GM12875 (cell line): ENCODE results near the gene DEPDC7.

Source experiments
- H3K4me3 ChIP-seq: one replicate; pipeline ENCODE4 v1.5.1; 2011; ENCODE audit warnings: low read depth, low read length, control low read depth
- TF ChIP-seq, protein P1 (sequence below): IDR thresholded peaks from 2 replicates; pipeline ENCODE4 v1.5.1; 2011; ENCODE audit warnings: low read depth, mild to moderate bottlenecking, control low read depth, inconsistent platforms, low read length, moderate library complexity, borderline replicate concordance; ENCODE audit not compliant: insufficient read depth

The DEPDC7 gene

DNA sequence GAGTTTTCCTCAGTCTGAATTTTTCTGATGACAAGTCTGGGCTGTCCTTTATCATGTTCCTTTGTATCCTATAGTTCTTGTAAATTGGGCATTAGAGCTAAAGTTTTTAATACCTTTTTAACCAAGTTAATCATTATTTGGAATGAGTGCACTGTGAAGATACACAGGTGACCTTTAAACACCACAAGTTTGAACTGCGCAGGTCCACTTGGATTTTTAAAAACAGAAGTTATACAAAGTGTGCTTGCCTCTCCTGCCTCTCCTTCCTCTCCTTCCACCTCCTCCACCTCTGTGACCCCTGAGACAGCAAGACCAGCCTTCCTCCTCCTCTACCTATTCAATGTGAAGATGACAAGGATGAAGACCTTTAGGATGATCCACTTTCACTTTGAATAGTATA, 19.3 kb downstream of the DEPDC7 start:
- TF ChIP-seq, protein P1, sequence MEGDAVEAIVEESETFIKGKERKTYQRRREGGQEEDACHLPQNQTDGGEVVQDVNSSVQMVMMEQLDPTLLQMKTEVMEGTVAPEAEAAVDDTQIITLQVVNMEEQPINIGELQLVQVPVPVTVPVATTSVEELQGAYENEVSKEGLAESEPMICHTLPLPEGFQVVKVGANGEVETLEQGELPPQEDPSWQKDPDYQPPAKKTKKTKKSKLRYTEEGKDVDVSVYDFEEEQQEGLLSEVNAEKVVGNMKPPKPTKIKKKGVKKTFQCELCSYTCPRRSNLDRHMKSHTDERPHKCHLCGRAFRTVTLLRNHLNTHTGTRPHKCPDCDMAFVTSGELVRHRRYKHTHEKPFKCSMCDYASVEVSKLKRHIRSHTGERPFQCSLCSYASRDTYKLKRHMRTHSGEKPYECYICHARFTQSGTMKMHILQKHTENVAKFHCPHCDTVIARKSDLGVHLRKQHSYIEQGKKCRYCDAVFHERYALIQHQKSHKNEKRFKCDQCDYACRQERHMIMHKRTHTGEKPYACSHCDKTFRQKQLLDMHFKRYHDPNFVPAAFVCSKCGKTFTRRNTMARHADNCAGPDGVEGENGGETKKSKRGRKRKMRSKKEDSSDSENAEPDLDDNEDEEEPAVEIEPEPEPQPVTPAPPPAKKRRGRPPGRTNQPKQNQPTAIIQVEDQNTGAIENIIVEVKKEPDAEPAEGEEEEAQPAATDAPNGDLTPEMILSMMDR, result no peak
- H3K4me3 ChIP-seq, result no peak overlapping the region

DNA sequence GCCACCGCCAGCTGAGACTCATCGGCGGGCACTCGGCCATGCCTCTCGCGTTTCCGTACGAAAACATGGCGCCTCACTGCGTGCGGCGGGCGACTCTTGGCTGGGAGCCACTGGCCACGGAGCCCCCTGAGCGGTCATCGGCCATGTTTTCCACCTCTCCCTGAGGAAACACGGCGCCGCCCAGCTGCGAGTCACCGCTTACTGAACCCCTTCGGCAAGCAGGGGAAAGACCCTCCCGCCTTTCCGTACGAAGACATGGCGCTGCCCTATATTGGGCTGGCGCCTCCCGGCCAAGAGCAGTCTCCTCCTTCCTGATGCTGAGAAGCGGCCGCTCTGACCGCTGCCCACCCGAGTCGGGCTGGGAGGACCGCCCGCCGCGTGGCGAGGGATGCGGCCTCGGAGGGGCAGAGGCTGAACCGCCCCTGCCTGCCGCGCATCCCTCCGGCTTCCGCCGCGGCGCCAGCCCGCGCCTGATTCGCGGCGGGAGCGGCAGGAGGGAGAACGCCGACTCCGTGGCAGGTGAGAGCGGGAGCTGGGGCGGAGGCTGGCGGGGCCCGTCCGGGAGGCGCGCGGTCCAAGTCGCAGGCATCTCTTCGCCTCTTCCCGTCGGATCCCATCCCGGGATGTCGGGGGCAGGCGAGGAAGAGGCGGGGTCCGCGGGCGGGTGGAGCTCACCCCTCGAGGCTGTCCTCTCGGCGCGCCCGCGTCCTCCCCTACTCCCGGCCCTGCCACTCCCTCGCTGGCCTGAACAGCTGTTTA, 23.8 kb downstream of the DEPDC7 start, which contains the start of gene TCP11L1:
Gene TCP11L1, plus strand, starts transcription at position 299 of the 759 bp plus-strand sequence. CDS start 4,202 bp downstream, outside the sequence.
- TF ChIP-seq, protein P1, result no peak
- peak within 1 kb of the TSS; percentile 84 for H3K4me3 ChIP-seq

DNA sequence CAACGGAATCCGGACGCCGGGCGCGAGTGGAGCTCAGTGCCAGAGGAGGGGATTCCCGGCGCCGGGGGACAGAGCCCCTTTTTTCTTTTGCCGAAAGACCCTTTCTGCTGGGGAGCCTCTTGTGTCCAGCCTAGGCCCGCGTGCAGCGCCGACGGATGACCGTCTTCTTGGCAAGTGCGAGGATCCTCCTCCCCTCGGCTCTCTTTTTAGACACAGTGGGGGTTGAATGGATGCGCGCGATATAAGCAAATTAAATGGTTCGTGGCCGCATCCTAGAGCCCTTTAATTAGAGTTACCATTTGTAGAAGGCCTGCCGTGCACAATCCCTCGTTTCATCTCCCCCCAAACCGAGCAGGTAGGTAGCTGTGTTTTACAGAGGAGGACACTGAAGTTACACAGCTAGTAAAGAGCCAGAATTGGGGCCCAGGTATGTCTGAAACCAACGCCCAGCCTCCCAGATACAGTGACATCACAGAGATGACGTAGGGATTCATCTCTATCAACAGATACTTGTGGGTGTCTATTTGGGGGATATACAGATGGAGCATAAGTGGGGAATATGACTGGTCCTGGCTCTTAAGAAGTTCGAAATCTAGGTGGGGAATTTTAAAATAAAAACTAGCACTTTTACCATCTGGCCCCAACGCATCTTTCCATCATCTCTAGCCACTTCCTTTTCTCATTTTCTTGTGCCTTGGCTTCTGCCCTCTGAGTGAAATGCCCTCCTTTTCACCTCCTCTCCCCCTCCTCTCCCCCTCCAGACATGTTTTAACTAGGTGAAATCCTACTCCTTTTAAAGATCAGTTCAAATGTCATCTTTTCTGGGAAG, 24.6 kb downstream of the DEPDC7 start:
- TF ChIP-seq, protein P1, result no peak
- peak overlapping the region; percentile 84 for H3K4me3 ChIP-seq

DNA sequence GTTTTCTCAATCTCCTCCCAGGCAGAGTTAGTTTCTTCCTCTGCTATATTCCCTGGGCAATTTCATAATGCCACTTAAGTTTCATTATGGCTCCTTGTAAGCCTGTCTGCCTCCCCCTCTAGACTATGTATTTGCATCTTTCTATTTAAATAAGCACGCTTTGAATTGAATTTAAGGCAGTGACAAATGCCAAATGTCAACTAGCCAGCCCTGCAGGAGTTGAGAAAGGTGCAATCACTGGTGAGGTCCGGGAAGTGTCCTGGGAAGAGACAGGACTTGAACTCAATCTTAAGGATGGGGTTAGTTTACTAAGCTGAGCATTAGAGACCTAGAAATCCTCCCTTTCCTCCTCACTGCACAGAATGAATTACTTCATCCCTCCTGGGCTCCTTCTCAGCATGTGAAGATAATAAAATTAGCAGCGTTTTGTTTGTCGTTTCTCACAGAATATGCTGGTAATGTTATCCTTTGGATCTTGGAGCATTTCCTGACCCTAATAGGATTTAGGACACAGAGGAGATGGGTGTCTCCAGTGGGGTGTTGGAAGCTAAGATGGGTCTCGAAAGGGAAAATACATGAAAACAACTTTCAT, 25.3 kb downstream of the DEPDC7 start:
- peak overlapping the region; percentile 84 for H3K4me3 ChIP-seq

DNA sequence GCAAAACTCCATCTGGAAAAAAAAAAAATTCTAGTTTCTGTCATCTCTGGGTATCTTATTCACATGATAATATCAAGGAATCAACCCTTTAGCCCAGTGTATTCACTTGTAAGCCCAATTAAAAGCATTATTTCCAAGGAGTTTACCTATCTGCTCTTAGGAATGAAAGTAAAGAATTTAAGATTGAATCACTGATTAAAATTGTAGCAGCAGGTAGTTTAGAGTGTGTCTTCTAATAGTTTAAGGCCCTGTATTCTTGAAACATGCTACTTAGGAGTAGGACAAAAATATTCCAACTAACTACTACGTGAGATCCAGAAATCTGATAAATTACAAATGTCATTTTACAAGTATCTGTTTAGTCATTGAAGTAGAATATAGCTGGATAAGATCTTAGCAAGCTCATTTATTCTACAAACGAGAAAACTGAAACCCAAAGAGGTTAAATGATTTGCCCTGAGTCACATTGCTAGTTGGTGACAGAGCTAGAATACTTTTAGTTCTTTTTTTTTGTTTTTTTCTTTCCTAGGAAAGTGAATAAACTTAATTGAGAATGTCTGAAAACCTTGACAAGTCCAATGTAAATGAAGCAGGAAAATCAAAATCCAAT, 27.6 kb downstream of the DEPDC7 start:
- TF ChIP-seq, protein P1, result no peak
- H3K4me3 ChIP-seq, result no peak overlapping the region

More for the DNA sequence above, 25.3 kb downstream of the DEPDC7 start:
- TF ChIP-seq, protein P1, result no peak

DNA sequence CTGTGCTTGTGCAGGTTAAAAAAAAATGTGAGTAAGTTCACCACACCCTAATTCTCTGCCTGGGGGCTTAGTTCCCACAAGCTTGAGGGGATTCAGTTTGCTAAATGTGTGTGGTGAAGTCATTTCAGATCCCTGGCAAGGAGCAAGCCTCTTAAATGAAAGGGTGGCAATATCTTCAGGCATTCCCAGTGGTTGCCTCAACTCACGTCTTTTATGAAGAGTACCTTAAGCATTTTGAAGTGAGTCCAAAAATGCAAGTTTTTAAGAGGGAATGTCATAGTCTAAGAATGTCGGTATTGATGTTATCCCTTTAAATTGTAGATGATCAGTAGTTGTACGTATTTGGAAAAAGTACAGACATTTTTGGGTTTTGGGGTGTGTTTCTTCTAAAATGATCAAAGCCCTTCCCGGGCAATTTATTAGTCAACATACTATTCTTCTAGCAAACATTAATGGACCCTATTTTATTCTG, 28.6 kb downstream of the DEPDC7 start:
- H3K4me3 ChIP-seq, result no peak overlapping the region
- TF ChIP-seq, protein P1, result no peak
